Panc1 (cell line): ENCODE data around the gene NTRK3. TPM values are rescaled to one million over a fixed set of nuclear protein-coding genes. Genes with fewer than 3 reads are reported as not detected.

Experiments
- ATAC-seq: fragments of 200-7000 bp; cut with Tn5 transposase; 2 replicates; pipeline ENCODE4 v1.9.1; 2020; ENCODE audit warnings: mild to moderate bottlenecking, moderate library complexity
- BruUV-seq: library from RNA; stranded (reverse); fragments of 400-500 nt; replicated peaks from 2 replicates; lab custom pipeline; 2021; lab: Mats Ljungman, UMichigan
- CTCF ChIA-PET: fragments of 300-600 bp; sonication (Branson Sonifier 250); formaldehyde crosslinking; loops from one replicate; lab custom pipeline; 2022; ENCODE audit warnings: antibody characterized with exemption; lab: Charles Lee
- POLR2A ChIA-PET: fragments of 300-600 bp; sonication (Branson Sonifier 250); formaldehyde crosslinking; loops from one replicate; lab custom pipeline; 2022; ENCODE audit warnings: antibody characterized with exemption; lab: Charles Lee
- DNase-seq: peaks from one replicate; pipeline ENCODE4 v3.0.0-alpha.2; 2010; ENCODE audit warnings: low read depth, low spot score
- H3K27ac ChIP-seq: 2 replicates; pipeline ENCODE4 v1.5.1; 2011; ENCODE audit warnings: mild to moderate bottlenecking, low read length, inconsistent platforms
- H3K27me3 ChIP-seq: fragments of 200-500 bp; sonication (Bioruptor generic); 2 replicates; pipeline ENCODE4 v1.6.0; 2014; ENCODE audit warnings: low read length, inconsistent platforms; ENCODE audit not compliant: control insufficient read depth, insufficient read depth
- H3K36me3 ChIP-seq: fragments of 200-500 bp; sonication (Bioruptor generic); 2 replicates; pipeline ENCODE4 v1.5.1; 2014; ENCODE audit warnings: inconsistent platforms, mild to moderate bottlenecking, low read length, moderate library complexity; ENCODE audit not compliant: control insufficient read depth, insufficient read depth
- H3K4me1 ChIP-seq: 2 replicates; pipeline ENCODE4 v1.5.1; 2011; ENCODE audit warnings: inconsistent platforms, mild to moderate bottlenecking, low read length, moderate library complexity; ENCODE audit not compliant: control insufficient read depth, insufficient read depth
- H3K4me3 ChIP-seq, 2 experiments: 2 replicates each; pipeline ENCODE4 v1.5.1; 2011 to 2012; ENCODE audit warnings: low read depth in 2 of 2, low read length in 2 of 2, mild to moderate bottlenecking in 2 of 2, inconsistent platforms in 1 of 2, moderate library complexity in 1 of 2
- H3K9me3 ChIP-seq: fragments of 200-500 bp; sonication (Bioruptor generic); 2 replicates; pipeline ENCODE4 v1.5.1; 2014; ENCODE audit warnings: low read depth, mild to moderate bottlenecking, inconsistent platforms, low read length, moderate library complexity; ENCODE audit not compliant: control insufficient read depth, insufficient read depth
- CTCF ChIP-seq: fragments of 450-650 bp; IDR thresholded peaks from 2 replicates; pipeline ENCODE4 v1.5.1; 2017; ENCODE audit warnings: mild to moderate bottlenecking
- POLR2AphosphoS5 ChIP-seq: IDR thresholded peaks from 2 replicates; pipeline ENCODE4 v1.6.1; 2012; ENCODE audit warnings: mild to moderate bottlenecking, low read depth, low read length, moderate library complexity
- SIN3A ChIP-seq: IDR thresholded peaks from 2 replicates; pipeline ENCODE4 v1.6.1; 2012; ENCODE audit warnings: low read depth, mild to moderate bottlenecking, low read length, moderate library complexity, borderline replicate concordance; ENCODE audit not compliant: insufficient read depth
- TCF7L2 ChIP-seq: IDR thresholded peaks from 2 replicates; pipeline ENCODE4 v1.6.1; 2011; ENCODE audit warnings: mild to moderate bottlenecking, low read depth, low read length, inconsistent platforms
- in situ Hi-C: cut with HindIII; loops from 2 replicates; pipeline ENCODE4 v1.10.0; 2016; ENCODE audit warnings: low sequenced_read_pairs, low pct_unique_long_range_greater_than_20kb
- intact Hi-C: fragments of 100-400 bp; cut with micrococcal nuclease; formaldehyde crosslinking; loops from one replicate; pipeline ENCODE4 v1.10.0; 2022; ENCODE audit not compliant: unreplicated experiment
- total RNA-seq: library from RNA; stranded (reverse); gene quantifications from one replicate; pipeline ENCODE4 v1.2.1, GENCODE V29; 2021; ENCODE audit not compliant: unreplicated experiment
- TF ChIP-seq, protein P1 (sequence below), 2 experiments: IDR thresholded peaks; 2 replicates each; pipeline ENCODE4 v1.6.1; 2011 to 2012; ENCODE audit warnings: low read depth in 2 of 2, control low read depth in 1 of 2, low read length in 1 of 2, mild to moderate bottlenecking in 1 of 2, moderate library complexity in 1 of 2; ENCODE audit not compliant: insufficient read depth in 1 of 2

The NTRK3 gene
- total RNA-seq, 1 experiment from 2014 or later, result not detected

GRCh38 chr15:87930457-87930856, 326.1 kb downstream of the NTRK3 start:
- no peaks in the 10 kb centered on the region for H3K36me3 ChIP-seq
- no peaks in the 10 kb centered on the region for H3K27me3 ChIP-seq
- no TSS peak for BruUV-seq
- H3K4me3 ChIP-seq, result no peak overlapping the region
- no peaks in the 10 kb centered on the region for H3K9me3 ChIP-seq
- ChIA-PET CTCF (no interaction called here), POLR2A (no interaction called here)
- no peak for ATAC-seq
- intact Hi-C loops, result no loop called here
- TF ChIP-seq CTCF, result no peak
- no peak for TF ChIP-seq TCF7L2
- TF ChIP-seq, protein P1, sequence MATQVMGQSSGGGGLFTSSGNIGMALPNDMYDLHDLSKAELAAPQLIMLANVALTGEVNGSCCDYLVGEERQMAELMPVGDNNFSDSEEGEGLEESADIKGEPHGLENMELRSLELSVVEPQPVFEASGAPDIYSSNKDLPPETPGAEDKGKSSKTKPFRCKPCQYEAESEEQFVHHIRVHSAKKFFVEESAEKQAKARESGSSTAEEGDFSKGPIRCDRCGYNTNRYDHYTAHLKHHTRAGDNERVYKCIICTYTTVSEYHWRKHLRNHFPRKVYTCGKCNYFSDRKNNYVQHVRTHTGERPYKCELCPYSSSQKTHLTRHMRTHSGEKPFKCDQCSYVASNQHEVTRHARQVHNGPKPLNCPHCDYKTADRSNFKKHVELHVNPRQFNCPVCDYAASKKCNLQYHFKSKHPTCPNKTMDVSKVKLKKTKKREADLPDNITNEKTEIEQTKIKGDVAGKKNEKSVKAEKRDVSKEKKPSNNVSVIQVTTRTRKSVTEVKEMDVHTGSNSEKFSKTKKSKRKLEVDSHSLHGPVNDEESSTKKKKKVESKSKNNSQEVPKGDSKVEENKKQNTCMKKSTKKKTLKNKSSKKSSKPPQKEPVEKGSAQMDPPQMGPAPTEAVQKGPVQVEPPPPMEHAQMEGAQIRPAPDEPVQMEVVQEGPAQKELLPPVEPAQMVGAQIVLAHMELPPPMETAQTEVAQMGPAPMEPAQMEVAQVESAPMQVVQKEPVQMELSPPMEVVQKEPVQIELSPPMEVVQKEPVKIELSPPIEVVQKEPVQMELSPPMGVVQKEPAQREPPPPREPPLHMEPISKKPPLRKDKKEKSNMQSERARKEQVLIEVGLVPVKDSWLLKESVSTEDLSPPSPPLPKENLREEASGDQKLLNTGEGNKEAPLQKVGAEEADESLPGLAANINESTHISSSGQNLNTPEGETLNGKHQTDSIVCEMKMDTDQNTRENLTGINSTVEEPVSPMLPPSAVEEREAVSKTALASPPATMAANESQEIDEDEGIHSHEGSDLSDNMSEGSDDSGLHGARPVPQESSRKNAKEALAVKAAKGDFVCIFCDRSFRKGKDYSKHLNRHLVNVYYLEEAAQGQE (IDR thresholded peaks at IDR 0.05; ENCODE audit: insufficient read depth in 1 of 2, low read depth in 2 of 2, low read length in 1 of 2), result no peak
- TF ChIP-seq SIN3A, result no peak
- no peak for TF ChIP-seq POLR2AphosphoS5
- in situ Hi-C loops, result no loop called here
- H3K27ac ChIP-seq, result no peak overlapping the region
- no peak for DNase-seq
- H3K4me1 ChIP-seq, result no peaks in the 10 kb centered on the region

GRCh38 chr15:87929841-87930240, 326.7 kb downstream of the NTRK3 start:
- Histone ChIP-seq H3K27ac (no peak overlapping the region), H3K4me3 (no peak overlapping the region), H3K9me3 (no peaks in the 10 kb centered on the region), H3K27me3 (no peaks in the 10 kb centered on the region), H3K36me3 (no peaks in the 10 kb centered on the region), H3K4me1 (no peaks in the 10 kb centered on the region)
- intact Hi-C loops, result no loop called here
- ChIA-PET CTCF (no interaction called here), POLR2A (no interaction called here)
- no TSS peak for BruUV-seq
- TF ChIP-seq, protein P1 (IDR thresholded peaks at IDR 0.05; ENCODE audit: insufficient read depth in 1 of 2, low read depth in 2 of 2, low read length in 1 of 2), result no peak
- no peak for TF ChIP-seq SIN3A
- no peak for TF ChIP-seq CTCF
- no peak for TF ChIP-seq TCF7L2
- no peak for TF ChIP-seq POLR2AphosphoS5
- DNase-seq, result no peak
- no peak for ATAC-seq
- in situ Hi-C loops, result no loop called here
